Testis (tissue), 3 donors: Measurements from ENCODE around the gene PASD1. TPM values are rescaled to one million over a fixed set of nuclear protein-coding genes. Genes with fewer than 3 reads are reported as not detected.
A peak's percentile ranks its signal among the peaks of the same experiment; 100 is the strongest.

Source experiments
- DNase-seq: peaks from one replicate; pipeline ENCODE4 v3.0.0-alpha.2; 2019
- H3K27ac ChIP-seq, 2 donors: fragments of 200-600 bp; sonication (generic); one replicate each; pipeline ENCODE4 v1.5.1; 2019
- H3K27me3 ChIP-seq: fragments of 200-600 bp; sonication (generic); one replicate; pipeline ENCODE4 v1.5.1; 2019
- H3K36me3 ChIP-seq: fragments of 200-600 bp; sonication (generic); one replicate; pipeline ENCODE4 v1.5.1; 2017; ENCODE audit warnings: low read depth; ENCODE audit errors: missing control alignments
- H3K4me1 ChIP-seq: fragments of 200-600 bp; sonication (generic); one replicate; pipeline ENCODE4 v1.5.1; 2019
- H3K4me3 ChIP-seq, 2 donors: fragments of 200-600 bp; sonication (generic); one replicate each; pipeline ENCODE4 v1.5.1; 2017 to 2019
- H3K9me3 ChIP-seq: fragments of 200-600 bp; sonication (generic); one replicate; pipeline ENCODE4 v1.5.1; 2017
- POLR2A ChIP-seq: fragments of 450-650 bp; IDR thresholded peaks from one replicate; pipeline ENCODE4 v1.6.1; 2017; ENCODE audit warnings: antibody characterized with exemption, mild to moderate bottlenecking, moderate library complexity
- WGBS, 2 donors: methylation state at CpG; one replicate each; pipeline ENCODE4 v1.1.5; 2018; 5-methylcytosine and 5-hydroxymethylcytosine counted together
- intact Hi-C: fragments of 100-400 bp; cut with DNase I; formaldehyde crosslinking; loops from one replicate; pipeline ENCODE4 v1.15.1; 2023; ENCODE audit warnings: low total_unique reads
- polyA plus RNA-seq: library from polyadenylated mRNA; stranded (reverse); fragments of 350-450 nt; fragmentation: Illumina TruSeq; extraction: RNeasy Lipid Tissue Mini Kit (QIAGEN cat#74804); gene quantifications from one replicate; pipeline ENCODE4 v1.2.3, GENCODE V29; 2014; ENCODE audit warnings: low read depth, low replicate concordance; ENCODE audit not compliant: insufficient read depth
- total RNA-seq, 2 donors: library from RNA; depleted of rRNA; stranded (reverse); fragments of >200 nt; gene quantifications; one replicate each; pipeline ENCODE4 v1.2.3, GENCODE V29; 2016
- TF ChIP-seq, protein P1 (sequence below), 3 experiments: fragments of 450-650 bp in 2 of 3; fragments of 200-600 bp in 1 of 3; sonication (generic) in 1 of 3; IDR thresholded peaks; one replicate each; pipeline ENCODE4 v1.5.1; 2016 to 2019; ENCODE audit warnings: antibody characterized with exemption in 3 of 3, mild to moderate bottlenecking in 2 of 3, moderate library complexity in 1 of 3

Gene PASD1
- total and polyA plus RNA-seq, 3 donors from 2014 or later = 29.4 to 34.1 (median 31.1) TPM

DNA sequence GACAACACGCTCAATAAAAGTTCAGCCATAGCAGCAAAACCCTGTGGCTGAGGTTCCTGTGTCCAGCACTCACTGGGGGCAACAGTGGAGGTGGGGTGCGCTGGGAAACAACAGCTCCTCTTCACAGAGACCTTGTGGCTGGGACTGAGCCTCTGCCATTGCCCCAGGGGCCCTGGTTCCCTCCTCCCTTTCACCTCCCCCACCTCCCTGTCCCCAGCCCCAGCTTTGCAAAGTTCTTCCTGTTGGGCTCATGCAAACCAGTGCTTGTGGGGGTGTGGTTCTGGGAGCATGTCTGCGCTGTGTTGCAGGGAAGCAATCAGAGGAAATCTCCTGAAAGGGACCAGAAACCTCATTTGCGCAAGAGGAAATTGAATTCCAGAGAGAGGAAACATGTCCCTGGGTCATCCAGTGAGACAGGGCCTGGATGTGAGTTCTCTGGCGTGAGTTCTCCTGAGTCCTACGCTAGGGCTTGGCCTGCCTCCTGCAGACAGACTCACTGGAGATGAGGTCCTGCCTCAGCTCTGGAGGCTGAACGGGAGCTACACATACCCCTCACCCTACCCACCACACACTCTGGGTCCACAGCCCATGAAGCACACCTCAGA lies 159.8 kb downstream of the PASD1 start:
- no peaks in the 10 kb centered on the region for H3K9me3 ChIP-seq
- no peak overlapping the region for H3K27ac ChIP-seq
- 80 to 90% methylated on average over 1 to 5 of the region's 7 CpGs for WGBS, 2 donors
- intact Hi-C loops = no loop called here
- no peak for TF ChIP-seq POLR2A
- TF ChIP-seq, protein P1, sequence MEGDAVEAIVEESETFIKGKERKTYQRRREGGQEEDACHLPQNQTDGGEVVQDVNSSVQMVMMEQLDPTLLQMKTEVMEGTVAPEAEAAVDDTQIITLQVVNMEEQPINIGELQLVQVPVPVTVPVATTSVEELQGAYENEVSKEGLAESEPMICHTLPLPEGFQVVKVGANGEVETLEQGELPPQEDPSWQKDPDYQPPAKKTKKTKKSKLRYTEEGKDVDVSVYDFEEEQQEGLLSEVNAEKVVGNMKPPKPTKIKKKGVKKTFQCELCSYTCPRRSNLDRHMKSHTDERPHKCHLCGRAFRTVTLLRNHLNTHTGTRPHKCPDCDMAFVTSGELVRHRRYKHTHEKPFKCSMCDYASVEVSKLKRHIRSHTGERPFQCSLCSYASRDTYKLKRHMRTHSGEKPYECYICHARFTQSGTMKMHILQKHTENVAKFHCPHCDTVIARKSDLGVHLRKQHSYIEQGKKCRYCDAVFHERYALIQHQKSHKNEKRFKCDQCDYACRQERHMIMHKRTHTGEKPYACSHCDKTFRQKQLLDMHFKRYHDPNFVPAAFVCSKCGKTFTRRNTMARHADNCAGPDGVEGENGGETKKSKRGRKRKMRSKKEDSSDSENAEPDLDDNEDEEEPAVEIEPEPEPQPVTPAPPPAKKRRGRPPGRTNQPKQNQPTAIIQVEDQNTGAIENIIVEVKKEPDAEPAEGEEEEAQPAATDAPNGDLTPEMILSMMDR (IDR thresholded peaks at IDR 0.05) = no peak
- no peak overlapping the region for H3K4me3 ChIP-seq
- H3K36me3 ChIP-seq = no peaks in the 10 kb centered on the region
- H3K4me1 ChIP-seq = peaks cover 4% of the 10 kb centered on the region
- no peaks in the 10 kb centered on the region for H3K27me3 ChIP-seq
- no peak for DNase-seq

DNA sequence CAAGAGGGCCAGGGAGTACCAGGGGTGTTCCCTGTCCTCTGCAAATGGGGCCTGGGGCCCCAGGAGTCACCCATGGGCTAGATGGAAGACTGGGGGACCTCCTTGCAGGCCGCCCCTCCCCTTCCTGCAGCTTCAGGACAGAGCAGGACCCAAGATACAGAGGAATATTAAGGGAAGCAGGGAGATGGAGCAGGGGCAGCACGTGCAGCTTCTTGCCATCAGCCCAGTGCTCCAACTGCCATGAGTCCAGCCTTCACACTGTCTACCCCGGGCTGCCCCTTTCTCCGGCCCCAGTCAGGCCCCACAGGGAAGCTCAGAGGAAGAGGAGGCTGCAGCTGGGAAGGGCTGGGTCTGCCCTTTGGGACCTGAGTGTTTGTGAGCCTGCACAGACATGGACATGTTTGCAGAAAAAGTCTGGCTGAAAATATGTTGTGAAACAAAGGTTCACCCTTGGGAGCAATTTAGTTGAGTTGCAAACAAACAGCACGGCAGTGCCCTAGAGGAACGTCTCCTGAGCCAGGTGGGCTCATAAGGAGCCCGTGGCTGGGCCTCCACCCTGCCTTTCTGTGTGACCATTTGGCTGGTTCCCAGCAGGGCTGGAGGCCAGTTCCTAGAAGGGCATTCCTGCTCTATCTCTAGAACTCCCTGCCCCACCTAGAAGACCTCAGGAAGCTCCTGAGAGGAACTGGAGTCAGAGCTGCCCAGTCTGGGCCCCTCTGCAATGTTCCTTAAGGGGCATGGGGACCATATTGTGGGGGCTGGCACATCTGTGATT lies 161.3 kb downstream of the PASD1 start:
- H3K27ac ChIP-seq = no peak overlapping the region
- no peaks in the 10 kb centered on the region for H3K27me3 ChIP-seq
- intact Hi-C loops = no loop called here
- no peak for TF ChIP-seq POLR2A
- 37 to 71% methylated on average over 1 to 7 of the region's 7 CpGs for WGBS, 2 donors
- peak; percentile 52 for DNase-seq
- no peaks in the 10 kb centered on the region for H3K9me3 ChIP-seq
- no peak overlapping the region for H3K4me3 ChIP-seq
- H3K4me1 ChIP-seq = peaks cover 4% of the 10 kb centered on the region
- no peaks in the 10 kb centered on the region for H3K36me3 ChIP-seq

DNA sequence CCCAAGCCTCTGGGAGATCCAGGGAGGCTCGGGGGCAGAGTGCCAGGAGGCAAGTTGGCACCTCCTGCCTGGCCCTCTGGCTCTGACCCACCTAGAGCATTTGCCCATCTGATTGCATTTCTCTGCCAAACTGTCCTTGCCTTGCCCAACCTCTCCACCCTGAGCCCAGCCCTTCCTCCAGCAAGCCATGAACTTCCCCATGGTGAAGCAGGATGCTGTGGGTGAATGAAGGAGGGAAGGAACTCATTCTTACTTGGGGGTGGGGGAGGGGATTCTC lies 161.8 kb downstream of the PASD1 start:
- peak; percentile 42 for DNase-seq
- H3K27ac ChIP-seq = no peak overlapping the region
- no peak overlapping the region for H3K4me3 ChIP-seq
- H3K27me3 ChIP-seq = no peaks in the 10 kb centered on the region
- TF ChIP-seq, protein P1 (IDR thresholded peaks at IDR 0.05) = no peak
- TF ChIP-seq POLR2A = no peak
- H3K9me3 ChIP-seq = no peaks in the 10 kb centered on the region
- WGBS, 2 donors = 40% methylated on average over 1 of the region's 1 CpG; no CpG with 5 or more reads in 1 of the 2 donors
- no peaks in the 10 kb centered on the region for H3K36me3 ChIP-seq
- peaks cover 4% of the 10 kb centered on the region for H3K4me1 ChIP-seq
- intact Hi-C loops = no loop called here

Other genes with a start within 250 kb of the PASD1 start
- gene VMA21, start 166.5 kb upstream of the PASD1 start, total RNA-seq = 10 to 100 TPM; 31.9 to 33.0 TPM
- gene VMA21, start 166.5 kb upstream of the PASD1 start, polyA plus RNA-seq = 16.2 TPM
- gene PRRG3, start 131.8 kb downstream of the PASD1 start, total RNA-seq = 1 to 10 TPM in 1 of 2 donors, under 1 TPM in 1; 0.94 to 1.7 TPM
- 2.2 TPM for gene PRRG3, start 131.8 kb downstream of the PASD1 start, polyA plus RNA-seq
- gene FATE1, start 152.4 kb downstream of the PASD1 start, total RNA-seq = 1,000 to 10,000 TPM in 1 of 2 donors, 100 to 1,000 TPM in 1; 890 to 1,316 TPM
- gene FATE1, start 152.4 kb downstream of the PASD1 start, polyA plus RNA-seq = 482 TPM
- gene CNGA2, start 171.1 kb downstream of the PASD1 start, total RNA-seq = 1 to 10 TPM in 1 of 2 donors, under 1 TPM in 1; 0.50 to 2.0 TPM
- 0.83 TPM for gene CNGA2, start 171.1 kb downstream of the PASD1 start, polyA plus RNA-seq